Liver (tissue), 9 donors: ENCODE results near the gene ALG12. TPM values are rescaled to one million over a fixed set of nuclear protein-coding genes. Genes with fewer than 3 reads are reported as not detected.

Source experiments
- DNase-seq: peaks from one replicate; pipeline ENCODE4 v3.0.0-alpha.2; 2017; ENCODE audit warnings: low spot score
- H3K27ac ChIP-seq, 2 donors: one replicate each; pipeline ENCODE4 v1.7.0; 2013; ENCODE audit warnings: inconsistent platforms in 2 of 2, low read length in 2 of 2, control low read depth in 1 of 2, low read depth in 1 of 2, mild to moderate bottlenecking in 1 of 2
- H3K27me3 ChIP-seq, 4 donors: one replicate each; pipeline versions ENCODE4 v1.6.1 to v1.7.0; 2013; ENCODE audit warnings: low read length in 3 of 4, inconsistent platforms in 1 of 4, mild to moderate bottlenecking in 1 of 4, moderate library complexity in 1 of 4; ENCODE audit not compliant: control insufficient read depth in 4 of 4, insufficient read depth in 4 of 4
- H3K36me3 ChIP-seq, 4 donors: one replicate each; pipeline versions ENCODE4 v1.6.1 to v1.7.0; 2013; ENCODE audit warnings: low read length in 3 of 4, mild to moderate bottlenecking in 3 of 4, low read depth in 1 of 4, moderate library complexity in 1 of 4; ENCODE audit not compliant: control insufficient read depth in 4 of 4, insufficient read depth in 3 of 4
- H3K4me1 ChIP-seq, 4 donors: one replicate each; pipeline versions ENCODE4 v1.6.1 to v1.7.0; 2013; ENCODE audit warnings: low read length in 3 of 4, mild to moderate bottlenecking in 3 of 4, moderate library complexity in 1 of 4; ENCODE audit not compliant: control insufficient read depth in 4 of 4, insufficient read depth in 4 of 4
- H3K4me3 ChIP-seq, 3 donors: one replicate each; pipeline versions ENCODE4 v1.6.1 to v1.7.0; 2013; ENCODE audit warnings: low read length in 3 of 3, control low read depth in 1 of 3, low read depth in 1 of 3, mild to moderate bottlenecking in 1 of 3
- H3K9ac ChIP-seq, 2 donors: one replicate each; pipeline ENCODE4 v1.7.0; 2013; ENCODE audit warnings: low read length in 2 of 2, mild to moderate bottlenecking in 2 of 2, moderate library complexity in 2 of 2, control low read depth in 1 of 2, low read depth in 1 of 2
- H3K9me3 ChIP-seq, 4 donors: one replicate each; pipeline versions ENCODE4 v1.6.1 to v1.7.0; 2013; ENCODE audit warnings: low read length in 3 of 4; ENCODE audit not compliant: control insufficient read depth in 4 of 4
- ATF3 ChIP-seq: IDR thresholded peaks from 2 replicates; pipeline ENCODE4 v1.6.1; 2016; ENCODE audit warnings: antibody characterized with exemption
- CTCF ChIP-seq: fragments of 150-350 bp; IDR thresholded peaks from 2 replicates; pipeline ENCODE4 v1.5.1; 2017; ENCODE audit warnings: improper control_type of control experiment, low read depth, low read length; ENCODE audit not compliant: missing input control
- EGR1 ChIP-seq, 2 donors: IDR thresholded peaks; 2 replicates each; pipeline ENCODE4 v1.6.1; 2016 to 2018; ENCODE audit warnings: antibody characterized with exemption in 2 of 2, low read depth in 2 of 2
- FOXA1 ChIP-seq: IDR thresholded peaks from 2 replicates; pipeline ENCODE4 v1.6.1; 2016; ENCODE audit warnings: antibody characterized with exemption
- FOXA2 ChIP-seq: IDR thresholded peaks from 2 replicates; pipeline ENCODE4 v1.6.1; 2016; ENCODE audit warnings: antibody characterized with exemption
- GABPA ChIP-seq, 2 donors: IDR thresholded peaks in 1 of 2; conservative IDR thresholded peaks in 1 of 2; 2 replicates each; pipeline ENCODE4 v1.6.1; 2016; ENCODE audit warnings: antibody characterized with exemption in 2 of 2, mild to moderate bottlenecking in 1 of 2, moderate library complexity in 1 of 2
- HNF4A ChIP-seq, 2 donors: conservative IDR thresholded peaks; 2 replicates each; pipeline ENCODE4 v1.6.1; 2016; ENCODE audit warnings: antibody characterized with exemption in 2 of 2, mild to moderate bottlenecking in 2 of 2
- HNF4G ChIP-seq: IDR thresholded peaks from 2 replicates; pipeline ENCODE4 v1.6.1; 2016; ENCODE audit warnings: antibody characterized with exemption
- JUND ChIP-seq, 2 donors: IDR thresholded peaks; 2 replicates each; pipeline ENCODE4 v1.6.1; 2016; ENCODE audit warnings: antibody characterized with exemption in 2 of 2
- MAX ChIP-seq: IDR thresholded peaks from 2 replicates; pipeline ENCODE4 v1.6.1; 2016; ENCODE audit warnings: antibody characterized with exemption
- NR2F2 ChIP-seq: IDR thresholded peaks from 2 replicates; pipeline ENCODE4 v1.6.1; 2016; ENCODE audit warnings: antibody characterized with exemption
- RAD21 ChIP-seq, 2 donors: IDR thresholded peaks; 2 replicates each; pipeline ENCODE4 v1.6.1; 2016; ENCODE audit warnings: antibody characterized with exemption in 2 of 2, mild to moderate bottlenecking in 2 of 2
- REST ChIP-seq: IDR thresholded peaks from 2 replicates; pipeline ENCODE4 v1.6.1; 2016; ENCODE audit warnings: antibody characterized with exemption, mild to moderate bottlenecking
- RXRA ChIP-seq, 2 donors: IDR thresholded peaks; 2 replicates each; pipeline ENCODE4 v1.6.1; 2017 to 2018; ENCODE audit warnings: antibody characterized with exemption in 2 of 2, mild to moderate bottlenecking in 1 of 2
- SP1 ChIP-seq: IDR thresholded peaks from 2 replicates; pipeline ENCODE4 v1.6.1; 2018; ENCODE audit warnings: antibody characterized with exemption, mild to moderate bottlenecking
- TAF1 ChIP-seq: conservative IDR thresholded peaks from 2 replicates; pipeline ENCODE4 v1.6.1; 2016; ENCODE audit warnings: antibody characterized with exemption, mild to moderate bottlenecking
- YY1 ChIP-seq: IDR thresholded peaks from 2 replicates; pipeline ENCODE4 v1.6.1; 2016; ENCODE audit warnings: antibody characterized with exemption, mild to moderate bottlenecking
- ZBTB33 ChIP-seq: IDR thresholded peaks from 2 replicates; pipeline ENCODE4 v1.6.1; 2016; ENCODE audit warnings: antibody characterized with exemption
- WGBS: extraction: QIAGEN DNeasy Blood & Tissue Kit; methylation state at CpG from one replicate; pipeline ENCODE4 v1.1.7; 2013; 5-methylcytosine and 5-hydroxymethylcytosine counted together
- polyA plus RNA-seq, 2 donors: library from polyadenylated mRNA; stranded (reverse) in 1 of 2; unstranded in 1 of 2; fragments of 200-250 nt in 1 of 2; fragments of >200 nt in 1 of 2; fragmentation: Nextera tagmentation in 1 of 2; extraction: Ambion mirVana in 1 of 2; gene quantifications; one replicate each; pipeline versions ENCODE4 v1.2.1 to v1.2.3, GENCODE V29; 2013 to 2015
- total RNA-seq, 2 donors: library from RNA; depleted of rRNA; stranded (reverse); fragments of >200 nt; gene quantifications; one replicate each; pipeline ENCODE4 v1.2.3, GENCODE V29; 2014
- donor health status: healthy.
- donor health status: healthy.
- donor health status: healthy.
- donor health status: healthy.
- donor health status: healthy.

Gene ALG12
- total and polyA plus RNA-seq, 4 donors = 10.4 to 20.2 (median 14.0) TPM

- Histone ChIP-seq H3K4me1 (peaks cover 29 to 56% (median 48%) of the 10 kb centered on the region in 4 donors), H3K4me3 (no peak overlapping the region), H3K36me3 (no peaks in the 10 kb centered on the region), H3K9ac (no peak overlapping the region), H3K27ac (peak overlapping the region; percentile 49 to 67), H3K9me3 (no peaks in the 10 kb centered on the region), H3K27me3 (no peaks in the 10 kb centered on the region)
- no peak for DNase-seq
- peak in 1 of 2 donors; percentile 46 for TF ChIP-seq GABPA (IDR thresholded peaks at IDR 0.05 in 1 of 2, conservative IDR thresholded peaks at IDR 0.05 in 1 of 2)
- TF ChIP-seq NR2F2 = peak; percentile 37
- TF ChIP-seq HNF4A (conservative IDR thresholded peaks at IDR 0.05) = no peak
- 56% methylated on average over 18 of the region's 18 CpGs for WGBS
Observed at GRCh38 chr22:49953680-49954344, 35.6 kb upstream of the ALG12 start.

GRCh38 chr22:49953027-49953679, 34.9 kb upstream of the ALG12 start:
- H3K9me3 ChIP-seq = no peaks in the 10 kb centered on the region
- TF ChIP-seq CTCF (no peak), EGR1 (IDR thresholded peaks at IDR 0.05; ENCODE audit: low read depth in 2 of 2) (no peak), SP1 (no peak), RXRA (IDR thresholded peaks at IDR 0.05) (no peak), ATF3 (no peak), HNF4G (no peak), GABPA (IDR thresholded peaks at IDR 0.05 in 1 of 2, conservative IDR thresholded peaks at IDR 0.05 in 1 of 2) (no peak), HNF4A (conservative IDR thresholded peaks at IDR 0.05) (no peak), MAX (no peak), RAD21 (IDR thresholded peaks at IDR 0.05) (no peak), TAF1 (no peak), FOXA2 (no peak), REST (no peak), FOXA1 (no peak), NR2F2 (no peak), ZBTB33 (no peak), YY1 (no peak), JUND (IDR thresholded peaks at IDR 0.05) (no peak)
- H3K27ac ChIP-seq = peak overlapping the region; percentile 49 to 67
- peaks cover 29 to 56% (median 52%) of the 10 kb centered on the region in 4 donors for H3K4me1 ChIP-seq
- H3K9ac ChIP-seq = no peak overlapping the region
- no peaks in the 10 kb centered on the region for H3K36me3 ChIP-seq
- no peaks in the 10 kb centered on the region for H3K27me3 ChIP-seq
- WGBS = 73% methylated on average over 20 of the region's 20 CpGs
- no peak for DNase-seq
- H3K4me3 ChIP-seq = no peak overlapping the region
